CD14-positive monocyte (primary cell): ENCODE data around the gene CCDC136. TPM values are rescaled to one million over a fixed set of nuclear protein-coding genes. Genes with fewer than 3 reads are reported as not detected.

Source experiments
- DNase-seq, 3 donors: peaks; one replicate each; pipeline ENCODE4 v3.0.0-alpha.2; 2011 to 2022
- H2AFZ ChIP-seq: 2 replicates; pipeline ENCODE4 v1.6.0; 2012; ENCODE audit warnings: mild to moderate bottlenecking, low read depth, low read length, inconsistent platforms; ENCODE audit not compliant: insufficient read depth, poor library complexity, severe bottlenecking
- H3K27ac ChIP-seq, 2 donors: 1 replicate in 1 of 2; 2 replicates in 1 of 2; pipeline ENCODE4 v1.5.1; 2012 to 2013; ENCODE audit warnings: low read length in 2 of 2, control low read depth in 1 of 2, inconsistent platforms in 1 of 2, low read depth in 1 of 2, mild to moderate bottlenecking in 1 of 2
- H3K27me3 ChIP-seq, 2 donors: one replicate each; pipeline versions ENCODE4 v1.6.0 to v1.6.1; 2011 to 2013; ENCODE audit warnings: low read length in 2 of 2; ENCODE audit not compliant: control insufficient read depth in 2 of 2, insufficient read depth in 2 of 2
- H3K36me3 ChIP-seq, 2 donors: replicated peaks in 1 of 2; 1 replicate in 1 of 2; 2 replicates in 1 of 2; pipeline versions ENCODE4 v1.5.1 to v1.6.1; 2012 to 2013; ENCODE audit warnings: low read length in 2 of 2, control low read depth in 1 of 2, inconsistent platforms in 1 of 2, mild to moderate bottlenecking in 1 of 2; ENCODE audit not compliant: insufficient read depth in 2 of 2, control insufficient read depth in 1 of 2
- H3K4me1 ChIP-seq, 2 donors: 1 replicate in 1 of 2; 2 replicates in 1 of 2; pipeline versions ENCODE4 v1.5.1 to v1.6.1; 2012 to 2013; ENCODE audit warnings: low read length in 2 of 2, control low read depth in 1 of 2, inconsistent platforms in 1 of 2, mild to moderate bottlenecking in 1 of 2, moderate library complexity in 1 of 2; ENCODE audit not compliant: insufficient read depth in 2 of 2, control insufficient read depth in 1 of 2
- H3K4me2 ChIP-seq: replicated peaks from 2 replicates; pipeline ENCODE3; 2012; ENCODE audit warnings: low read length, moderate library complexity, mild to moderate bottlenecking; ENCODE audit not compliant: poor library complexity, severe bottlenecking; ENCODE audit errors: extremely low read depth
- H3K4me3 ChIP-seq, 3 experiments: fragments of 200-600 bp in 1 of 3; sonication (generic) in 1 of 3; replicated peaks in 1 of 3; 1 replicate in 2 of 3; 2 replicates in 1 of 3; pipeline ENCODE4 v1.5.1; 2011 to 2013; ENCODE audit warnings: low read length in 3 of 3, mild to moderate bottlenecking in 3 of 3, control low read depth in 2 of 3, low read depth in 2 of 3, inconsistent platforms in 1 of 3, moderate library complexity in 1 of 3
- H3K79me2 ChIP-seq: 2 replicates; pipeline ENCODE4 v1.6.0; 2012; ENCODE audit warnings: mild to moderate bottlenecking, control low read depth, inconsistent platforms, low read length, moderate library complexity; ENCODE audit not compliant: insufficient read depth
- H3K9ac ChIP-seq: 2 replicates; pipeline ENCODE4 v1.6.0; 2017; ENCODE audit warnings: low read length, mild to moderate bottlenecking; ENCODE audit not compliant: insufficient read depth, poor library complexity, severe bottlenecking
- H3K9me3 ChIP-seq, 2 donors: replicated peaks in 1 of 2; 1 replicate in 1 of 2; 2 replicates in 1 of 2; pipeline versions ENCODE4 v1.5.1 to v1.6.1; 2012 to 2013; ENCODE audit warnings: low read length in 2 of 2, control low read depth in 1 of 2; ENCODE audit not compliant: control insufficient read depth in 1 of 2, insufficient read depth in 1 of 2
- H4K20me1 ChIP-seq: 2 replicates; pipeline ENCODE4 v1.6.0; 2012; ENCODE audit warnings: mild to moderate bottlenecking, low read length, control low read depth, moderate library complexity; ENCODE audit not compliant: insufficient read depth
- H3K27ac Mint-ChIP-seq, 7 donors: one replicate each; pipeline ENCODE4 v1.8.0; 2020; ENCODE audit warnings: mild to moderate bottlenecking in 7 of 7, mixed read lengths in 7 of 7, moderate library complexity in 6 of 7, inconsistent platforms in 2 of 7
- H3K27me3 Mint-ChIP-seq, 3 donors: one replicate each; pipeline ENCODE4 v1.8.0; 2021 to 2022; ENCODE audit warnings: low read depth in 3 of 3, mild to moderate bottlenecking in 3 of 3, mixed read lengths in 3 of 3, moderate library complexity in 3 of 3, inconsistent platforms in 1 of 3
- H3K36me3 Mint-ChIP-seq, 2 donors: one replicate each; pipeline ENCODE4 v1.8.0; 2020; ENCODE audit warnings: mixed read lengths in 2 of 2, inconsistent platforms in 1 of 2, mild to moderate bottlenecking in 1 of 2
- H3K4me1 Mint-ChIP-seq: one replicate; pipeline ENCODE4 v1.8.0; 2020; ENCODE audit warnings: mild to moderate bottlenecking, mixed read lengths
- H3K4me3 Mint-ChIP-seq, 2 donors: one replicate each; pipeline ENCODE4 v1.8.0; 2020; ENCODE audit warnings: mild to moderate bottlenecking in 2 of 2, mixed read lengths in 2 of 2, moderate library complexity in 1 of 2
- H3K9me3 Mint-ChIP-seq, 7 donors: one replicate each; pipeline ENCODE4 v1.8.0; 2020 to 2022; ENCODE audit warnings: mixed read lengths in 7 of 7, mild to moderate bottlenecking in 6 of 7, moderate library complexity in 6 of 7, inconsistent platforms in 2 of 7
- CTCF ChIP-seq: fragments of 200-600 bp; IDR thresholded peaks from one replicate; pipeline ENCODE4 v1.8.0; 2022; ENCODE audit warnings: antibody characterized with exemption, mild to moderate bottlenecking
- WGBS: methylation state at CpG from one replicate; pipeline ENCODE4 v1.1.5; 2013; ENCODE audit warnings: missing lambda C conversion rate; ENCODE audit not compliant: insufficient coverage; 5-methylcytosine and 5-hydroxymethylcytosine counted together
- intact Hi-C, 2 donors: fragments of 100-400 bp; cut with micrococcal nuclease; formaldehyde crosslinking; loops; one replicate each; pipeline versions ENCODE4 v1.15.0 to v1.15.1; 2023
- polyA plus RNA-seq, 3 donors: library from polyadenylated mRNA; depleted of rRNA in 1 of 3; unstranded in 2 of 3; stranded (reverse) in 1 of 3; fragments of 300-500 nt in 2 of 3; fragments of >200 nt in 1 of 3; fragmentation: Illumina TruSeq in 2 of 3; gene quantifications; 1 replicate in 2 of 3; 2 replicates in 1 of 3; pipeline ENCODE4 v1.2.3, GENCODE V29; 2012 to 2021

The CCDC136 gene
- polyA plus RNA-seq, 3 donors = 0.26 to 2.6 TPM; not detected in 1

GRCh38 chr7:128763541-128763940 lies 28.2 kb upstream of the CCDC136 start:
- Histone ChIP-seq H3K9me3 (no peaks in the 10 kb centered on the region), H4K20me1 (no peaks in the 10 kb centered on the region), H3K36me3 (peaks cover 68 to 93% of the 10 kb centered on the region in 2 donors), H3K27me3 (no peaks in the 10 kb centered on the region), H3K4me2 (no peak overlapping the region), H3K79me2 (no peaks in the 10 kb centered on the region), H3K4me3 (no peak overlapping the region), H3K9ac (no peak overlapping the region), H3K4me1 (no peaks in the 10 kb centered on the region), H3K27ac (no peak overlapping the region), H2AFZ (no peak overlapping the region)
- Mint-ChIP-seq H3K27ac (no peak overlapping the region), H3K4me3 (no peak overlapping the region), H3K27me3 (no peaks in the 10 kb centered on the region), H3K36me3 (peaks cover 65 to 87% of the 10 kb centered on the region in 2 donors), H3K9me3 (no peaks in the 10 kb centered on the region), H3K4me1 (no peaks in the 10 kb centered on the region)
- WGBS = no CpG with 5 or more reads among the region's 3 CpGs
- no peak for DNase-seq
- intact Hi-C loops = no loop called here
- TF ChIP-seq CTCF = no peak

GRCh38 chr7:128767475-128768110 lies 24.2 kb upstream of the CCDC136 start:
- peaks cover 76 to 89% of the 10 kb centered on the region in 2 donors for H3K36me3 Mint-ChIP-seq
- no peak for TF ChIP-seq CTCF

More at GRCh38 chr7:128767475-128768110, 24.2 kb upstream of the CCDC136 start:
- Mint-ChIP-seq H3K4me1 (no peaks in the 10 kb centered on the region), H3K27ac (no peak overlapping the region), H3K9me3 (no peaks in the 10 kb centered on the region), H3K4me3 (no peak overlapping the region), H3K27me3 (no peaks in the 10 kb centered on the region)
- WGBS = 100% methylated on average over 4 of the region's 6 CpGs
- Histone ChIP-seq H3K27me3 (no peaks in the 10 kb centered on the region), H3K9ac (no peak overlapping the region), H4K20me1 (no peaks in the 10 kb centered on the region), H3K36me3 (peaks cover 63 to 93% of the 10 kb centered on the region in 2 donors), H3K27ac (no peak overlapping the region), H3K4me3 (no peak overlapping the region), H3K9me3 (no peaks in the 10 kb centered on the region), H2AFZ (no peak overlapping the region), H3K79me2 (no peaks in the 10 kb centered on the region), H3K4me2 (no peak overlapping the region), H3K4me1 (no peaks in the 10 kb centered on the region)
- no peak for DNase-seq
- intact Hi-C loops = no loop called here
